DOHH2 (cell line): ENCODE measurements around the gene AQP1.

Experiments used
- H3F3A ChIP-seq: fragments of 200-600 bp; sonication (generic), shearing (Covaris generic); 2 replicates; pipeline ENCODE4 v1.6.0; 2016; ENCODE audit warnings: antibody characterized with exemption, mild to moderate bottlenecking; ENCODE audit not compliant: control insufficient read depth, insufficient read depth
- H3K27ac ChIP-seq: fragments of 200-600 bp; sonication (generic); 2 replicates; pipeline ENCODE4 v1.5.1; 2014; ENCODE audit warnings: low read depth, mild to moderate bottlenecking, low read length, moderate library complexity
- H3K27me3 ChIP-seq: fragments of 200-600 bp; sonication (generic); 2 replicates; pipeline ENCODE4 v1.6.1; 2014; ENCODE audit warnings: mild to moderate bottlenecking, low read length, mixed read lengths; ENCODE audit not compliant: control insufficient read depth
- H3K36me3 ChIP-seq: fragments of 200-600 bp; sonication (generic); 2 replicates; pipeline ENCODE4 v1.6.1; 2014; ENCODE audit warnings: mild to moderate bottlenecking, low read length, moderate library complexity, mixed read lengths; ENCODE audit not compliant: control insufficient read depth
- H3K4me1 ChIP-seq: fragments of 200-600 bp; sonication (generic); 2 replicates; pipeline ENCODE4 v1.6.1; 2014; ENCODE audit warnings: mild to moderate bottlenecking, low read length, mixed read lengths; ENCODE audit not compliant: control insufficient read depth
- H3K4me2 ChIP-seq: fragments of 200-600 bp; sonication (generic); 2 replicates; pipeline ENCODE4 v1.6.0; 2014; ENCODE audit warnings: mild to moderate bottlenecking, low read length, moderate library complexity
- H3K4me3 ChIP-seq: fragments of 200-600 bp; sonication (generic); 2 replicates; pipeline ENCODE4 v1.5.1; 2014; ENCODE audit warnings: mild to moderate bottlenecking, low read length, mixed read lengths
- H3K79me2 ChIP-seq: fragments of 200-600 bp; sonication (generic); 2 replicates; pipeline ENCODE4 v1.6.1; 2014; ENCODE audit warnings: mild to moderate bottlenecking, low read length, mixed read lengths; ENCODE audit not compliant: control insufficient read depth
- H3K9me2 ChIP-seq: fragments of 200-600 bp; sonication (generic); replicated peaks from 2 replicates; pipeline ENCODE4 v1.6.1; 2014; ENCODE audit warnings: mild to moderate bottlenecking, low read length, mixed read lengths; ENCODE audit not compliant: control insufficient read depth
- H3K9me3 ChIP-seq: fragments of 200-600 bp; sonication (generic); 2 replicates; pipeline ENCODE4 v1.6.1; 2014; ENCODE audit warnings: antibody characterized with exemption, low read length, mixed read lengths; ENCODE audit not compliant: control insufficient read depth, insufficient read depth
- H4K20me1 ChIP-seq: fragments of 200-600 bp; sonication (generic); 2 replicates; pipeline ENCODE4 v1.6.0; 2014; ENCODE audit warnings: low read depth, mild to moderate bottlenecking, antibody characterized with exemption, low read length, moderate library complexity; ENCODE audit not compliant: control insufficient read depth, insufficient read depth
- EZH2phosphoT487 ChIP-seq: fragments of 200-600 bp; sonication (generic); IDR thresholded peaks from 2 replicates; pipeline ENCODE4 v1.6.1; 2017; ENCODE audit warnings: borderline replicate concordance, mild to moderate bottlenecking, antibody characterized with exemption, low read length, moderate library complexity, mixed read lengths
- TF ChIP-seq, protein P1 (sequence below): fragments of 200-600 bp; sonication (generic); IDR thresholded peaks from one replicate; pipeline ENCODE4 v1.5.1; 2014; ENCODE audit warnings: antibody characterized with exemption, mild to moderate bottlenecking, low read depth, low read length; ENCODE audit not compliant: poor library complexity, severe bottlenecking

The AQP1 gene

DNA sequence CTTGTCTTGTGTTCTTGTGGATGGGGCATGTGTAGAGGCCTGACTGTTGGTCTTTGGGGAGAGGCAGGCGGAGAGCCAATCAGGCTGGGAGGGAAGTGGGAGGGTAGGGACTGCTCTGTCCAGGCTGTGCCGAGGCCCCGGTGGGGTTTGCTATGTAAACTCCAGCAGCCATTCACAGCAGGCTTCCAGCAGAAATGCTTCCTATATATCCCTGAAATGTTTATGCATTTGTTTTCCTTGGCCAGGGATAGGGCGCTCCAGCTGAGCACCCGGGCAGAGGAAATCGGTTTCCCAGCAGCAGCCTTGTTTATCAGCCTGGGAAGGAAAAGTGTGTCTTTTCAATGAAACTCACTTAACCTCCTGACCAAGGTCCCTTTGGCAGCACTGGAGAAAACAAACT, 18.3 kb upstream of the AQP1 start:
- Histone ChIP-seq H3K9me3 (0 out of 2 replicates have a peak, but pooled peaks cover 2% of the 10 kb centered on the region), H3K4me1 (no peaks in the 10 kb centered on the region), H3K4me2 (no peak overlapping the region), H3K36me3 (no peaks in the 10 kb centered on the region), H4K20me1 (no peaks in the 10 kb centered on the region), H3F3A (no peaks in the 10 kb centered on the region), H3K4me3 (no peak overlapping the region), H3K9me2 (no peaks in the 10 kb centered on the region), H3K27ac (no peak overlapping the region), H3K27me3 (peaks cover 4% of the 10 kb centered on the region; the same call in 1 of the 2 replicates), H3K79me2 (no peaks in the 10 kb centered on the region)
- TF ChIP-seq, protein P1, sequence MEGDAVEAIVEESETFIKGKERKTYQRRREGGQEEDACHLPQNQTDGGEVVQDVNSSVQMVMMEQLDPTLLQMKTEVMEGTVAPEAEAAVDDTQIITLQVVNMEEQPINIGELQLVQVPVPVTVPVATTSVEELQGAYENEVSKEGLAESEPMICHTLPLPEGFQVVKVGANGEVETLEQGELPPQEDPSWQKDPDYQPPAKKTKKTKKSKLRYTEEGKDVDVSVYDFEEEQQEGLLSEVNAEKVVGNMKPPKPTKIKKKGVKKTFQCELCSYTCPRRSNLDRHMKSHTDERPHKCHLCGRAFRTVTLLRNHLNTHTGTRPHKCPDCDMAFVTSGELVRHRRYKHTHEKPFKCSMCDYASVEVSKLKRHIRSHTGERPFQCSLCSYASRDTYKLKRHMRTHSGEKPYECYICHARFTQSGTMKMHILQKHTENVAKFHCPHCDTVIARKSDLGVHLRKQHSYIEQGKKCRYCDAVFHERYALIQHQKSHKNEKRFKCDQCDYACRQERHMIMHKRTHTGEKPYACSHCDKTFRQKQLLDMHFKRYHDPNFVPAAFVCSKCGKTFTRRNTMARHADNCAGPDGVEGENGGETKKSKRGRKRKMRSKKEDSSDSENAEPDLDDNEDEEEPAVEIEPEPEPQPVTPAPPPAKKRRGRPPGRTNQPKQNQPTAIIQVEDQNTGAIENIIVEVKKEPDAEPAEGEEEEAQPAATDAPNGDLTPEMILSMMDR: no peak
- no peak for TF ChIP-seq EZH2phosphoT487

DNA sequence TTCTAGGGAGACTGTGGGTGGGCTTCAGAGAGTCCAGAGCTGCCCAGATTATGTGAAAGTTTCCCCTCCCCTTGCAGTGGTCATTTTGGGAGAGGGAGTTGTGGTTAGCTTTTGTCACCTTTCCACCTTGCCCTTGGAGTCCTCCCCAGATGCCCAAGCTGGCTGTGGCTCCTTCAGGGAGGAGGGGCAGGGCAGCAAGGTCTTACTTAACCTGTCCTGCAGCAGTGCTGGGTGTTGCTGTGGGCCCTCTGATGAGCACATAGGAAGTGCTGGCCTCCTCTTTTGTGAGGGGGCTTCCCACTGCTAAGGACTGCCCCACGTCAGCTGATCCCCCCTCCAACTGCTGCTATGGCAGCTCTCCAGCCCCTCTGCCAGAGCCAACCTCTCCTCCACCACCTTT, 17.6 kb upstream of the AQP1 start:
- no peak overlapping the region for H3K27ac ChIP-seq
- H3F3A ChIP-seq: no peaks in the 10 kb centered on the region
- no peaks in the 10 kb centered on the region for H3K79me2 ChIP-seq
- H4K20me1 ChIP-seq: no peaks in the 10 kb centered on the region
- H3K9me3 ChIP-seq: 0 out of 2 replicates have a peak, but pooled peaks cover 2% of the 10 kb centered on the region
- no peak overlapping the region for H3K4me2 ChIP-seq
- H3K4me1 ChIP-seq: no peaks in the 10 kb centered on the region
- H3K27me3 ChIP-seq: peaks cover 4% of the 10 kb centered on the region; the same call in 1 of the 2 replicates
- H3K4me3 ChIP-seq: no peak overlapping the region
- no peak for TF ChIP-seq EZH2phosphoT487
- TF ChIP-seq, protein P1: no peak
- H3K36me3 ChIP-seq: no peaks in the 10 kb centered on the region
- H3K9me2 ChIP-seq: no peaks in the 10 kb centered on the region

- Histone ChIP-seq H3K9me2 (no peaks in the 10 kb centered on the region), H3K4me3 (no peak overlapping the region), H3K4me1 (no peaks in the 10 kb centered on the region), H3K9me3 (0 out of 2 replicates have a peak, but pooled peaks cover 2% of the 10 kb centered on the region), H3K79me2 (no peaks in the 10 kb centered on the region), H3F3A (no peaks in the 10 kb centered on the region), H3K36me3 (no peaks in the 10 kb centered on the region), H3K27ac (no peak overlapping the region), H4K20me1 (no peaks in the 10 kb centered on the region), H3K27me3 (peaks cover 4% of the 10 kb centered on the region; the same call in 1 of the 2 replicates), H3K4me2 (no peak overlapping the region)
- TF ChIP-seq, protein P1: no peak
- TF ChIP-seq EZH2phosphoT487: no peak
These were observed 16.6 kb upstream of the AQP1 start for GRCh38 chr7:30894866-30895605.
